HS-5 (cell line): ENCODE measurements around the gene INTS1.

Source experiments
- DNase-seq: peaks from one replicate; pipeline ENCODE4 v3.0.0-alpha.2; 2012; ENCODE audit warnings: low read depth

The INTS1 gene

DNA sequence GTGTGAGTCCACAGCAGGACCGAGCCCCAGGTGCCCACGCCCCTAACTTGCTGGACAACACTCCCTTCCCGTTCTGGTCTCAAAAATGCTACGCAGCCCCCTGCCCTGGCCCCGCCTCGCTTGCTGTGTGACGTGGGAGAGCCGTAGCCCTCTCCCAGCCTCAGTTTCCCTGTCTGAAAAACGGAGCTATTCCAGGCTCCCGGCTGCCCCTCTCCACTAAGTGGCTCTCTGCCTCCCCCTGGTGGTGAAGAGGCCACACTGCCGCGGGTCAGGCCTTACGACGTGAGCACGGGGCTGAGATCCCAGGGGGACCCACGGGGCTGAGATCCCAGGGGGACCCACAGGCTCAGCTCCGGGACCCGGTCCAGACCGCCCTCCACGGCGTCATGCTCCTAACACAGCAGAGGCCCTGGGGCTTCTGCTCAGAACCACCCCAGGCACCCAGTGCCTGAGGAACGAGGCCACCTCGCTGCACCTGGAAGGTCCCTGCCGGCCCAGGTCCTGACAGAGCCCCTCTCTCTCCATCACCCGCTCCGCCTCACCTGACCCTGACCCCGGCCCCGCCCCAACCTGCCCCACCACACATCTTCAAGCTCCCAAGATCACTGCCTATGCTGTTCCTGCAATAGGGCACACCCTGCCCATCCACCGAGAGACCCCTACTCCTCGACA, 71.6 kb downstream of the INTS1 start:
- DNase-seq = no peak

DNA sequence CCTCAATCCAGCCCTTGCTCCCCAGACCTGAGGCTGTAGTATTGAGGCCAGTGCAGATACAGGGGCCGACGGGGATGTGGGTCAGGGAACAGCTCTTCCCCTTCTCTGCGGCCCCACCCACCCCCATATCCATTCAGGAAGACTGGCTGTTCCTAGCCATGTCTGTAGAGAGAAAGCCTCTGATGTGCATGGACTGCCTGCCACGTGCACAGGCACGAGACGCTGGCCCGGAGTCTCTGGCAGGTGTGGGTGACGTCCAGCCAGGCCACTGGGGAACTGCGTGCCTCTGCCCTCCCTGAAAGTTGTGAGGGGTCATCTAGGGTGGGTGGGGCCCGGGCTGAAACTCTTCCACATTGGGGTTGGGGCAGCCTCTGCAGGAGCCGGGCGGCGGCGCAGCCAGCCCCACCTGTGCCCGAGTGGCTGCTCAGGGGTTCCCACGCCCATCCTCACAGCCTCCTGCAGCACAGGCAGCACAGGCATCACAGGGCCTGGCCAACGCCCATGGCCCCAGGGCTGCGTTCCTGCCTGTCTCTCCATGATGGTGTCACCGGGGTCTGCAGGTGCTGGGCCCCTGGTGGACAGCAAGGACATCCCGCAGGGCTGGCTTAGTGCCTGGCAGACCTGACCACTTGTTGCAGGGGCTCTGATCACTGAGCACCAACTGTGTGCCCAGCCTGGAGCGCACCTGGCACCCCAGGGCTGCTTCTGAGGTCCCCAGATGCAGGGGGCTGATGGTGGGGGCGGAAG, 72.4 kb downstream of the INTS1 start:
- no peak for DNase-seq

DNA sequence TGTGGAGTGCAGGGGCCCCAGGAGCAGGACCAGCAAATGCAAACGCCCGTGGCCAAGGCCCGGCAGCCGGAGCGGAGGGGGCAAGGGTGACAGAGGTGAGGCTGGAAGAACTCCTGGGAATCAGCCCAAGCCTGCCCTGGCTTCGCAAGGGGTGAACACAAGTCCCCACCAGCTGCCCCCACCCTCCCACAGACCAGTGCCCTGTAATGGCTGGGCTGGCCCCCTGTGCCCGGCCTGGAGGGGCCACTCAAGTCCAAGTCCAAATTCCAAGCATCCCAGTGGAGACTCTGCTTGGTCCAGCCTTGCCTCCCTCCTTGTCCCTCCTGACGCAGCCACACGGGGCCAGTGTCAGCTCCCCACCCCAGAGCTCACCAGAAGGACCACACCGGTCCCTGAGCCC, 73.0 kb downstream of the INTS1 start:
- DNase-seq = no peak

- no peak for DNase-seq
Measured at GRCh38 chr7:1430056-1430845, 73.9 kb downstream of the INTS1 start.

- no peak for DNase-seq
Measured at GRCh38 chr7:1428941-1429501, 75.2 kb downstream of the INTS1 start.

DNA sequence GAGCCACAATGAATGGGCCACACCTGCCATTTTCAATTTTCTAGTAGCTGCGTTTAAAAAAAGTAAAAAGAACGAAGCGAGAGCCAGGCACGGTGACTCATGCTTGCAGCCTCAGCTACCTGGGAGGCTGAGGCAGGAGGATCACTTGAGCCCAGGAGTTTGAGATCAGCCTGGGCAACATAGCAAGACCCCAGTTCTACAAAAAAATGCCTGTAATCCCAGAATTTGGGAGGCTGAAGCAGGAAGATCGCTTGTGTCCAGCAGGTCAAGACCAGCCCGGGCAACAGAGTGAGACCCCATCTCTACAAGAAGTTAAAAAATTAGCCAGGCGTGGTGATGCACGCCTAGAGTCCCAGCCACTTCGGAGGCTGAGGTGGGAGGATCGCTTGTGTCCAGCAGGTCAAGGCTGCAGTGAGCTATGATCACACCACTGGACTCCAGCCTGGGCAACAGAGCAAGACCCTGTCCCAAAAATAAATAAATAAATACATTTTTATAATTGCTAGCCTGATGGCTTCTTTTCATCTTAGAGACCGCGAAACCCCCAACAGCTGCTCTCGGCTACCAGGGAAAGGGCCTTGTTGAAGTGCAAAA, 77.0 kb downstream of the INTS1 start:
- no peak for DNase-seq

DNA sequence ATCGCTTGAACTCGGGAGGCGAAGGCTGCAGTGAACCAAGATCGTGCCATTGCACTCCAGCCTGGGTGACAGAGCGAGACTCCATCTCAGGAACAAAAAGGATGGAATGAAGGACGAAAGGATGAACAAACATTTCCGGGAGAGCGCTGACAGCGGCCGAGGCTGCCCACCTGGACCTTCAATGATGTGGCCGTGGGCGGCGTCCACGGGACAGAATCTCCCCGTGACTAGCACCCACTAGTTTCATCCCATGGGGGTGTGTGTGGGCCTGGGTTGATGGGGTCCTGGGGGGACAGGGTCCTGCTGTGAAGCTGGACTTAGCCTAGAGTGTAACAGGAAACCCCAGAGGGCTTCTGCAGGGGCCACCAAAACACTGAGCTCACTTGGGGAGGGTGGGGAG, 77.7 kb downstream of the INTS1 start:
- DNase-seq = no peak

DNA sequence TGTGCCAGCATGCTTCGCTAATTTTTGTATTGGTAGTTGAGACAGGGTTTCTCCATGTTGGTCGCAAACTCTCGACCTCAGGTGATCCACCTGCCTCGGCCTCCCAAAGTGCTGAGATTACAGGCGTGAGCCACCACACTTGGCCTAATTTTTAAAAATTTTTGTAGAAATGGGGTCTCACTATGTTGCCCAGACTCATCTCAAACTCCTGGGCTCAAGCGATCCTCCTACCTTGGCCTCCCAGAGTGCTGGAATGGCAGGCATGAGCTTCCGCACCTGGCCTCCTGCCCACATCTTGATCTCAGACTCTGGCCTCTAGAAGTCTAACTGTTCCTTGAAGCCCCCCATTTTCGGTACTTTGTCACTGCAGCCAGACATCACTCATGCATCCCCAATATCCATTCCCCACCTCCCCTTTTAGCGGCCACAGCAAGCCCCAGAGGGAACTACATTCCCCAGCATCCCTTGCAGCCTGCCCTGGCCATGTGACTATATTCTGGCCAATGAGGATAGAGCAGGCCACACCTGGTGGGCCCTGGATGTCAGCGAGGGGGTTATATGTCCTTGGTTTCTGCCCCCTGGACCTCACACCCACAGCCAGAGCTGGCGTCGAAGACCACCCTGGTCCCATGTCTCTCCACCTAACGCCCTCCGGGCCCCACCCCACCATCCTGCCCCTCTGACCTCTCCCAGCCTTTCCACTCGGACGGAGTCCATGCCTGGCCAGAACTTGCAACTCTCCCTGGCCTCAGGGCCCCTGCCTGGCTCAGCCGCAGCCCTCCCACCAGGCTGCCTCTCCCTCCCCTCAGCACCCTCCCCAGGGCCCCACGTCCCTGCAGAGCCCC, 78.7 kb downstream of the INTS1 start:
- no peak for DNase-seq

DNA sequence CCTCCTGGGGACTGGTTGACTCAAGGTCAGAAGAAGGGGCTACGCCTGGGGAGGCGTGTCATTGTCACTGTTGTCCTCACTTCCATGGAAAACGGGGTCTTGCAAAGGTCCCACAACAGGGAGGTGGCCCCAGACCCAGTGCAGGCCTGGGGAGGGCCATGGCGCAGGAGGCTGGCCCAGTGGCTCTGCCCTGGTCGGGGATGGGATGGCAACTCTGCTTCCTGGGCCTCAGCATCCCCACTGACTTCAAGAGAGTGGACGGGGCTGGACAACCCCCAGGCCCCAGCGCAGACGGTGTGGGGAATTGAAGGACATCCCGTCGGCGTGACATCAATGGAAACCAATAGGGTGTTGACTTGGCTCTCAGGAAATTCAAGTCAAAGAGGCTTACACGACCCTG, 80.1 kb downstream of the INTS1 start:
- no peak for DNase-seq

GRCh38 chr7:1423264-1423811, 80.9 kb downstream of the INTS1 start:
- no peak for DNase-seq

DNA sequence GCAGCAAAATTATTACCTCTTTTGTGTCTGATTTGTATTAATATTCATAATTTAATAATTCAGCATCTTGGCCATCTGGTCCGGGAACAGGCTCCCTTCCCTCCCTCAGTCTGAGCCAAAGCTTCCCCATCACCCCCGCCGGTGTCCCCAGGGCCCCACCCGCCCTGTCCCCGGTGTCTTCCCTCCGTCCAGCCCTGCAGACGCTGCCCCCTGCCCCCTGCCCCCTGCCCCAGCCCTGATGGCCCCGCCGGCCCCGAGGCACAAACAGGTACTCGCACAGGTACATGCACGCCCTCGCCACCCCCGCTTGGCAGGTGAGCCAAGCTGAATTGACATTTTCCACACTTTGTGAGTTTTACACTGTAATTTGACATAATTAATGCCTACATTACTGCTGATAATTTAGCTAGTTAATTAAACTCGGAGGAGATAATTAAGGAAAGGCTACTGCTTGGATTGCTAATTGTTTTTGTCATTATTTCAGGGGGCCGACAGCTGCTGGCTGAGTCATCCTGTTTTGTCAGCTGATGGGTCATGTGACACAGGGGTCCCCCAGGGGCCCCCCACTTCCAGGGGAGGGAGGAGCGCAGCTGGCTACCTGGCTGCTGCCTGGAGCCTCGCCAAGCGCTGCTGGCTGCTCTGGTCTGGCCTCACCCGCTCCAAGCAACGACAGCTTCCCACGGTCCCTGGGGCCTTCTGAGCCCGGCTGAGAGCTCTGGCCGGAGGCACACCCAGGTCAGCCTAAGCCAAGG, 81.5 kb downstream of the INTS1 start:
- DNase-seq = no peak

GRCh38 chr7:1421946-1422345, 82.2 kb downstream of the INTS1 start:
- DNase-seq = no peak

DNA sequence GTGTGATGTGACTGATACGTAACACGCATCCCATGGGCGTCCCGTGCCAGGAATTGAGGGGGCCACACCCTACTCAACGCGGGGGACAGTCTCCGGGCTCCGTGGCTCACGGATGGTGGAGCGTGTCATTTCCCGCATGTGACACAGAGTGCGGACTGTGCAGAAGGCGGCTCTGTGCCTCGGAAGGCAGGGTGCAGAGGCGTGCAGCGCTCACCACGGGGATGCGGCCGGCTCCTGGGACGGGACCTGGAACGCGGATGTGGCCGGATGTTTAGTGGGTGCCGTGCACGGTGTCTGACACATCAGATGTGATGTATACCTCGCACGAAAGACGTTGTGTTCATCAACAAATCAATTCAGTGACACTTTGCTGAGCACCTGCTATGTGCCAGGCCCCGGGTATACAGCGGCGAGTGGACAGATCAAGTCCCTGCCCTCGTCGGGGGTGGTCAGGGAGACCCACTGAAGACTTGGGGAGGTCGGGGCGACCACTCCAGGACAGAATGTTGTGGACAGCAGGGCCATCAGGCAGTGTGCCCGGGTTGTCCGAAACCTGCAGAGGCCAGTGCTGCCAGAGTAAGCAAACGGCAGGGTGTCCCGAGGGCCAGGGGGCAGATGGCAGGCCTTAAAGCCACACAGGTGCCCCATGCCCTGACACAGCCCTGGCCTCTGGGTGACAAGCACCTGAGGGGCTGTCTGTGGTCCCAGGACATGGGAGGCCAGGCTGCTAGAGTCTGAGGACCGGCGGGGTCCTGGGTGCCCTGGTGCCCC, 83.0 kb downstream of the INTS1 start:
- no peak for DNase-seq
